GM21515 (cell line): ENCODE results near the gene MXD3.
"Not testable (repeated sequence)": the region's sequence is repeated elsewhere in the genome, so short reads cannot be mapped to it uniquely, and the experiment has no call there.

Experiments used
- ATAC-seq: cut with Tn5 transposase; IDR thresholded peaks from one replicate; pipeline ENCODE4 v1.9.1; 2021; ENCODE audit not compliant: unreplicated experiment

The MXD3 gene

DNA sequence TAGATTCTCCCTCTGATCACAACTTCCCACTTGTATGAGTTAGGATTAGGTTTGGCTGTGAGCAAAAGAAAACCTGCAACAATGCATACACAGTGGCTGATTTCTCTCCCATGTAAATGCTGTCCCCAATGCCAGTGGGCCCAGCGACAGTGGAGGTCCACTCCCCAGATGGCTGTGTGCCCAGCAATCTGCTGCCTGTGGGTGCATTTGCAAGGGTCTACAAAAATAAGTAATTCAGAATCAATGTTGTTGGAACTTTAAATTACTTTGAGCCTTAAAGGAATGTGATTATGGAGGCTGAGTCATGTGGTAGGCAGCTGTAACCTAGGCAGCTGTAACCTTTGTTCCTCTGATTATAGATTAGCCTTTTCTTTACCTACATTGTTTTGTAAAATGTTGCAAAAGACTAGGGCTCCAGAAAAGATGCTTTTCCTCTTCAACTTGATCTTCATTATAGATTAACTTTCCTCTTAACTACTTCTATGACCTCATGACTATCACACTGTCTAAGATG is 14.2 kb upstream of the MXD3 start:
- no peak for ATAC-seq

DNA sequence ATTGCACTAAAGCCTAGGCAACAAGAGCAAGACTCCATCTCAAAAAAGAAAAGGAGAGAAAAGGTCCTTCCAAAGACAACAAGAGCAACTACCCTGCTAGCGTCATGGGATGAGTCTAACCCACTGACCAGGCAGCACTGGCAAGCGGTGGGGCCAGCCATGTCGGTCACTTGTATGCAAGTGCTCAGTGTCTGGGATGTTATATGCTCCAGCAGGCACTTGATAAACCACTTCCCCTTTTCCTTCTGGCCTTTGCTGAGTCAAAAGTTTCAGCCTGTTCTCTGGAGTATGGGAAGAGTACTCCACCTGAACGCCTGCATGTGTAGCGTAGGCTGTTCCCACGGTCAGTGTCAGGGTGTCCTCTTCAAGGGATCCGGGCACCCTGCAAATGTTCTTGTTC is 9.2 kb upstream of the MXD3 start:
- ATAC-seq = no peak

DNA sequence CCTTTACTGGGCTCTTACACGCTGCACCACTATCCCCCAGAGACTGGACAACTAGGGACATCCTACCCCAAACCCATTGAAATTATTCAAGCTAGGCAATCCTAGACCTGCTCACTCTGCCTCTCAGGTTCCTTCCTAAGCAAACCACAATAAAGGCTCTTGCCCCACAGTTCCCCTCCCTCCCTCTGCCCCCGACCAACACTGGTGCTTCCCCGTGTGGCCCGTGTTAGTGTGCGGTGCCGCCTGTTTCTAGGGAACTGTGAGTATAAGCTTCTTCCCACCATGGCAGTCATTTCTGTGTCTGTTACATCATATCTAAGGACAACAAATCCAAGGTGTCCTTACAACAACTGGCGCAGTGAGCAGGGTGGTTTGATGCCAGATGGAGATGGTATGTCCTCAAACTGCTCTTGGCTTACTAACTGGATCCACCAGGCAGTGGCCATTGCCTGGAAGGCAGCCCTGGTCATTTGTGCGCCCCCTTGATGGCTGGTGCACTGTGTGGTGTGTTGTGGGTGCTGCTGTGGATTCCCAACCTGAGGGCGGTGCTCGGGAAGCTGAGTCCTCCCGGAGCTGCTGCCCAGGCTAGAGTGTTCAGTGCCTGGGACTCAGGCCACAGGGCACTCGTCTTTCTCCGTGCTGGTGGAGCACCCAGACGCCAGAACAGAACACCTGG is 8.4 kb upstream of the MXD3 start:
- ATAC-seq = no peak

DNA sequence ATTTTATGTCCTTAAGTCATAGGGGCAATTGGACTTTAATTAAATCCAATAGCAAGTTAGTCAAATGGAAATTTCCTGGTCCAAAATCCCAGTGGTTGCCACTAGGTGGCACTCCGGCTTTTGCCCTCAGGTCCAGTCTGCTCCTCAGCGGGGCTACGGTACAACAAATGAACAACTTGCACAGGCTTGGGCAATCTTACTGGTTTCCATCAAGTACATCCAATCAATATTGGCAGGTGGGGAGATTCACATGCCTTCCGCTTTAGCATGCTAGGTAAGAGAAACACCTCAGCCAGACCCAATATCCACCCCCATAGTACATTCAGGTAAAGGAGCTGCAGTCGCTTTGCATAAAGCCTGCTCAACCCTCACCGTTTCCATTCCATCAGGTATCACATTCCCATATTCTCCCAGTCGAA is 6.3 kb upstream of the MXD3 start:
- ATAC-seq = no peak

DNA sequence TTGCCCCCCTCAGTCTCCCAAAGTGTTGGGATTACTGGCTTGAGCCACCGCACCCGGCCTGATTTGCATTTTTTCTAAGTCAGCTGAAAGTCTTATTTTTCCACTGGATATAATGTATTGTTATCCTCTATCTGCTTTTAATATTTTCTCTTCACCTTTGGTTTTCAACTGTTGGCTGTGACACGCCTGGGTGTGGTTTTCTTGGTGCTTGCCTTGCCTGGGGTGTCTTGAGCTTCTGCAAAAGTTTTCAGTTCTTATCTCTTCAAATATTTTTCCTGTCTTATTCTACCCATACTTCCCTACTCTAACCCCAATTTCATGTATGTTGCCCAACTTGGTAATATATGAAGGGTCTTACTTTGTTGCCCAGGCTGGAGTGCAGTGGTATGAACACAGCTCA is 4.3 kb upstream of the MXD3 start:
- no peak for ATAC-seq

DNA sequence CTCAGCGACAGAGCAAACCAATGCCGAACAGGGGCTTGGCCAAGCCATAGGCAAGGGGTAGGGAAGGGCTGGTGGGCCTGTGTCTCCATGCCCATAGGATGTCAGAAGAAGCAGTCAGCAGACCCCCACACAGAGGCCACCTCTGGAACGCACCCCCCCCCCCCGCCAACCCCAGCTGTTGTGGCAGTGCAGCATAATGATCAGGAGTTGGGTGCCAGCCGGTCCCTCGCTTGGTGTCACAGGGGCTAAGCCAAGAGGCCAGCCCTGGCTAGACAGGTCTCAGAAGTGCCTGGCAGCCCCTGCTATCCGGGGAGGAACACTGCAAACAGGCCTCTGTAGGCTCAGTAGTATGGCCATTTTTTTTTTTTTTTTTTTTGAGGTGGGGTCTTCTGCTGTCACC is 3.7 kb upstream of the MXD3 start:
- ATAC-seq = no peak

DNA sequence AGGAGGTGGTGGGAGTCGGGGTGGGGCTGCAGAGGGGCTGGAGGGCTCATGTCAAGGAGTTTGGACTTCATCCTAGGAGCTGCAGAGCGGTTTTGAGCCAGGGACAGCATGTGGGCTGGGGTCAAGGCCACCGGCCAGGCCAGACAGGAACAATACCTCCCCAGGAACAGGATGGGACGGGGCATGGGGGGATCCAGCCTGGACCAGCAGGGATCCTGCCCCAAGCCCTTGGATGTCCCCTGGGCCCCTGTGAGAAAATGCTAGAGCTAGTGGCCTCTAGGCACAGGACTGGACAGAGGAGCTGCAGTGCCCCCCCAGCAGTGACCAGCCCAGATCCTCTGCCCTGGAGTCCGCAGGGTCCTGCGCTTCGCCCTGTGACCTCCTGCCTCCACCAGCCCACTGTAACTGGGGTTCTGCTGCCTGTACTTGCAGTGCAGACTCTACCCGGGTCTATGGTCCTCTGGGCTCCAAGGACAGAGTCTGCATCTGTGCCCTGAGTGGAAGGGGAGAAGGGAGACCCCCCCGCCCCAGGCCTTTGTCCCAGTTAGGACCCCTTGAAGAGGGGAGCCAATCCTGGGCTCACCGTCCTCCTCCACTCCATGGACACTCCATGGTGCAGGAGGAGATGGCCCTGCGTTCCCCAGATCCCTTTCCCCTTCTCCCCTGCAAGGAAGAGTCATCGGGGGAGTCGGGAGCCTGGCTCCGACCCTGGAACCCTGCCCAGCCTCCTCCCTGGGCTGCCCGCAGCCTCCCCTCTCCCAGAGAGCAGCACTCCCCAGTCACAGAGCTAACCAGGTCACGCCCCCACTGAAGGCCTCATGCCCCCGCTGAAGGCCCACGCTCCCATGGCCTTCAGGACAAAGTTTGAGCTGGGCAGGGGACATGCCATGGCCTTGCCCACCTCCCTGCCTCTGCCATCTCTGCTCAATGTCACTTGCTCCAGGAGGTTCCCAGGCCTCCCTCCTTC is 3.0 kb upstream of the MXD3 start:
- ATAC-seq = no peak

DNA sequence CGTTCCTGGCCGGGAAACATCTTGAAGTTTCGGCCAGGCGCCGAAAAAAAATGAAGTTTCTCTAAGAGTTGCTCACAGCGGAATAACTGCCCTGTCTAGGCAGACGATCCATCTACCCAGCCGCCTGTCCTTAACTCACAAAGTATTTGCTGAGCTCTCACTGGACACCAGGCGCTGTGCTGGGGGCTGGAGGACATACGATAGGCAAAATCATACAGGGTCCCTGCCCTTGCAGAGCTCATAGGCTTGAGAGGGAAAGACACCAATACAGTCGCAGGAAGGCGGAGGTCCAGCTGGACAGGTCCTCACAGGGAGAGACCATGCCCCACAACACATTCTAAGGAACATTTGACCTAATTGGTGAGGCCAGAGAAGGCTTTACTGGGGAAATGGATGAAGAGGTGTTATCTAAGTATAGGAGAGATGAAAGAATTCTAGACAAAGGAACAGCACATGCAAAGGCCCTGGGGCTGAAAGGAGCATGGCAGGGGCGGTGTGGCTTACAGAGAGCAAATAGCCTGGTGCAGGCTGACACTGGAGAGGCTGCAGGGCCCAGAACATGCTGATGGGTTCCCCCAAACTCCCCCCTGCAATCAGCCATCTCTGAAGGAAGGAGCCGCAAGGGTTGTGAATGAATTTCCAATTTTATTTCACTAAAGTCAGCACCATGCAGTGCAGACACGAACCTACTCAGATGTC is 2.0 kb upstream of the MXD3 start:
- no peak for ATAC-seq

DNA sequence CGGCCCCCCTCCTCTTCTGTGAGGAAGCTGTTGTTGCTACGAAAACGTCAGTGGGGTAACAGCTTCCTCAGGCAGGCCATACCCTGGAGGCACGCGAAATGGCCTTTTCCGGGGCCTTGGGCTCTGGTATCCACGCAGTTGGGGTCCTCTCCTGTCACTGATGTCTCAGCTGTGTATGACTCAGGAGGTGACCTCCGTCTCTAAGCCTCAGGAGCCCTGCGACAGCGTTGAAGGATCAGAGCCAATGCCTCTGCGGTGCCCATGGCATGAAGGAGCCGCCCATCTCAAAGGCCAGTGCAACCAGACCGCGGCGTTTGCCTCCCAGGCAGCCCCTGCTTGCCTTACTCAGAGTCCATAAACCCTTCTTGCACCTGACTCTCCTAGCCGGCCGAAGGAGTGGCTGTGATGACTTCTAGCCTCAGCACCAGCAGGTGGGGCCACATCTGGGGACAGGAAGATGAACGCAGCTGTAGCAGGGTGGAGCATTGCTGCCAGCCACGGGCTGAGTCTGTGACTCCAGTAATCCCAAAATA is 1.0 kb upstream of the MXD3 start:
- peak; percentile 35 for ATAC-seq

DNA sequence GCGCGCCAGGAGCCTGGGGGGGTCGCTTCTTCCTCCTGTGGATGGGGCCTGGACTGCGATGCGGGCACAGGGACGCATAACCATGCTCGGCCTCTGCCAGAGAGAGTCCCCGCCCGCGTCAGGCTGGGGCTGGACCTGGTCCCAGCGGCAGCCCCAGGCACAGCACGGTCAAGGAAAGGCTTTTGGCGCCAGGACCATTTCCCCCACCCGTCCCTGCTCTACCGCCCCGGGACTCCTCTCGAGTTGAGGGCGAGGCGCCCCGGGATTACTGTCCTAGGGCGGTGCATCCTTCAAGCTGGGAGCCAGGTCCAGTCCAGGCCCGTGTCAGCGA is 341 bp downstream of the MXD3 start:
- no peak for ATAC-seq

DNA sequence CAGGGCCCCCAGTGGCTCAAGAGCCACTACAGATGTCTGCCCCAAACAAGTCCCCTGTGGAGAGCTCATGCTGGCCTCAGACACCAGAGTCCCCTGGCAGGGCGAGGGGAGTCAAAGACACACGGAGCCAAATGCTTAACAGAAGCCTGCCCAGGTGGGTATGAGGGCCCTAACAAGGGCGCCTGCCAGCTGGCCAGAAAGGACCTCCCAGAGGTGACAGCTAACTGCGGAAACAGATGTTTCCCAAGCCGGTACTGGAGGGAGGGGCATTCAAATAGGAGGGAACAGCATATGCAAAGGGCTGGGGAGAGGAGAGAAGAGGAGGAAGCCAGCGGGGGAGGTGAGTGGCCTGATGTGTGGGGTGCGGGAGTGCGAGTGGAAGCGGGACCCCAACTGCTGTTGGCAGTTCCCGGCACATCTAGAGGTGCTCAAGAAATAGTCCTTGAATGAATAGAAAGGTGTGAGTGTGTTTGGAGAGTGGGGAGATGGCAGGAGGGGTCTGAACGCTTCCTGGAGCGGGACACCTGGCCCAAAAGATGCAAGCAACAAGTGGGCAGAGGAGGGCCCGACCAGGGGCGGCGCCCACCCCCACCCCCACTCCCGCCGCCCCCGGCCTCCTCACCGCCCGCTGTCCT is 824 bp downstream of the MXD3 start:
- no peak for ATAC-seq

DNA sequence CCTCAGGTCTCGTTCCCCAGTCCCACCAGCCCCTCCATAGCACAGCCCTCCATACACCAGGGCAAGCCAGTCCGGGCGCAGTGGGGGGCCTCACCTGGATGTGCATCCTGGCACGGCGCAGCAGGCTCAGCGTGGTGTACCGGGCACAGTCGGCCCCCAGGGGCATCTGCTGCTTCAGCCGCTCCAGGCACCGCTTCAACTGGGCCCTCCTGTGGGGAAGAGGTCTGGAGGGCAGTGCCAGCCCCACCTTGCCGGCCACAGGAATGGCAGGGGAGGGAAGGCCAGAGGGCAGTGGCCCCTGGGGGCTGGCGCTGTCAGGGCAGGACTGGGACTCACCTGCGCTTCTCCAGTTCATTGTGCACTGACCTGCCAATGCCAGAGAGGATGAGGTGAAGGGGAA is 1.4 kb downstream of the MXD3 start:
- ATAC-seq = no peak

DNA sequence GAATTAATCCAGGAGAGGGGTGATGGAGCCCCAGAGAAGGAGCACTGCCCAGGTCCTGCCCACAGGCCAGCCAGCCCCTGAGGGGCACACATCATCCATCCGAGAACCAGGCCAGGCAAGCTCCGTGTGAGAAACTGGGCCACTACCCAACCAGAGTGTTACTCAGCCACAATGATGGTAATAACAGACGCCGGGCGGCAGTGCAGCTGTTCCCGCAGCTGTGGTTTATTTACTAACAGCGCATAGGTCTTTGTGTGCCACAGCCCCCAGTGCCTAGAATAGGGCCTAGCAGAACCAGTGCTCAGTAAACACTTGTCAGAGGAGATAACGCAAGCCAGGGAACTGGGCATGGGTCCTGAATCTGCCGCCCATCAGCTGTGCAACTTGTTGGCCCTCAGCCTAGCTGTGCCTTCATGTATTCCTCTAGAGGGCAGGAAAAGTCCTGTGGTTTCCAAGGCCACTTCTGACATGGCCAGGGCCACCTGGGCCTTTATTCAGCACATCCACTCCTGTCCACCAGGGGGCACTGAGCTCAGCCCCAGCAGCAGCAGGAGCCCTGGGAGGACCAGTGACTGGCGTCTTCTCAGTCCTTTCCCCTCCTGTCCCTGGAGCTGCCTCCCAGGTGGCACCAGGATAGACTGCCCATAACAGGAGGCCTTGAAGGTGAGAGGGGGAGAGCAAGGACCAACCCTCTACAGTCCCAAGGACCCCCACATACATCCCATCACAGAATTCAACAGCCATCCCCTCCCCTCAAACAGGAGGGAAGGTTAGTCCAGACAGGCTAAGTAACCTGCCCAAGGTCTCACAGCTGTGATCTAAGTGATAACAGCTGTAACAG is 2.1 kb downstream of the MXD3 start:
- no peak for ATAC-seq

DNA sequence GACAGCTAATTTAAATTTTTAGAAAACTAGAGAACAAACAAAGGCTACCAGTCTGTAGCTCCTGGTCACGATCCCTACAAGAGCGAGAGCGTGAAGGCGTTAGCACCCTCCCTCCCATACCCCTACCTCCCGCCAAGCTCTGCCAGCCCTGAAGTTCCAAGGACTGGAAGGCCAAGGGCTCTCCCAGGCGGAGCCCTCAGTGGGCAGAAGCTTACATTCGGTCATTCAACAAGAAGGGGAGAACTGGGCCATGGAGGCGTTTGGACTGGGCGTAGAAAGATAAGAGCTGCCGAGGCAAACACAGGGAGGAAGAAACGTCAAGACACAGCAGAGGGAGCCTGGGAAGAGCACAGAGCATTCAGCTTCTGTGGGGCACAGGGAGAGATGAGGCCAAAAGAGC is 3.0 kb downstream of the MXD3 start:
- ATAC-seq = no peak

DNA sequence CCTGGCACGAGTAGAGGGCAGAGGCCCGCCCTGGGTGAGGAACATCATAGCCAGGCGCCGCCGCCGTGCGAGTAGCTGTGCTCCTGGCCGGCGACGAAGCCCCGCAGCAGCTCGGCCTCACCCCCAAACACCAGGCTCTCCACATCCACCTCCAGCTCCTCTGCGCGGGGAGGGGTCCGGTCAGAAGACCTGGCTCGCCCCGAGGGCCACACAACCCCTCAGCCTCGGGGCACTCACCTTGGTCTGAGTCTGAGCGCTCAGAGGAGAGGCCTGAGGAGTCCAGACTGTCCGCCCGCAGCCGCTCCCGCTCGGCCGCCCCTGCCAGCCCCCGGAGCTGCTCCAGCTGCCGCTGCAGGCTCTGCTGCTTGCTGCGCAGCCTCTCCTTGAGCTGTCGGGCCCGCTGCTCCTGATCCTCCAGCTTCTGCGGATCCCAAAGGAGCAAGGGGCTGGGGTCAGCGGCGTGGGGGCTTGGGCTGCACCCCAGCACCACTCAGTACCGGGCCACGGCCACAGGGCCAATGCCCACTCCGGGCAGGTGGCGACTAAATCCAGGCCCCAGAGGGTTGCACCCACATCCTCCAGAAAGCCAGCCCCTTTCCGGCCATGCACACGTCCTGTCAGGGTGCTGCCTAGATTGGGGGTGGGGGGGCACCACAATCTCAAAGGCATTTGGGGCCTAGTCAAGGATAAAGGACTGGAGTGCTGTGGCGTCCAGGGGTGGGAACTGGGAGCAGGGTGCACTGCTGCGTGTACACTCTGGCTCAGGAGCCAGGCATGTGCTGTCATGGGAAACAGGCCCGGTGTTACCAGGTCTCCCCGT is 3.9 kb downstream of the MXD3 start:
- no peak for ATAC-seq

DNA sequence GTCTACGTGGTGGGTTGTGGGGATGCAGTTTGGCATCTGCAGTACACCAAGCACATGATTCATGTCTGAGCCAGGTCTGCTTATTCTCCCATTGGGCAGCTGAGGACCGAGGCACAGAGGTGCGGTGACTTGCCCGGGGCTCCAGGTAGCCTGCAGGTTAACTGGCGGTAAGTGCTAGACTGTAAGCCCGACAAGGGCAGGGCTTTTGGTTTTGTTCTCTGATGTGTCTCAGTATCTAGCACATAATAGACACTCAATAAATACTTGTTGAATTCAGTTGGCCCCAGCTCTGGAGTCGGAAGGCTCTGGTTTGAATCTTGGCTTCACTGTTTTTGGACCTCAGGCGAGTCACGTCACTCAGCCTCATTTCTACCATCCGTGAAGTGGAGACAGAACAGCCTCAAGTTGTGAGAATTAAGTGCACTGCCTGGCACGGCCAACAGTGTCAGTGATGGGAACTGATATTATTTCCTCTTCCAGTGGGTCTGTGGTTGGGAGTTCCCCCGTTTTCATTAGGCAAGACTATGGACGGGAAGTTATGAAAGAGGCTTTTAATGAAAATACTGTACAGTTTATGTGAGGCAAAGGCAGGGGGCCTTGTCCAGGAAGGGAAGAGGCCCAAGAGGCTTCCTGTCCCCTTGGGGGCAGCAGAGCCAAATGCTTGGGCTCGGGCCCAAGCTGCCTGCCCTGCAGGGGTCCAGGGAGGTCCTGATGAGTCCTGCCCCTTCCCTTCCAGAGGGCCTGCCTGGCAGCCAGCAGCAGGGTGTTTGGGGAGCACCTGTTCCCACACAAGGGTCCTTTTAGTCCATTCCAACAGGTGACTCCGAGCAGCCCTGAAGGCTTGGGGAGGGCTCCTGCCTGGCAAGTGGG is 4.8 kb downstream of the MXD3 start:
- no peak for ATAC-seq

DNA sequence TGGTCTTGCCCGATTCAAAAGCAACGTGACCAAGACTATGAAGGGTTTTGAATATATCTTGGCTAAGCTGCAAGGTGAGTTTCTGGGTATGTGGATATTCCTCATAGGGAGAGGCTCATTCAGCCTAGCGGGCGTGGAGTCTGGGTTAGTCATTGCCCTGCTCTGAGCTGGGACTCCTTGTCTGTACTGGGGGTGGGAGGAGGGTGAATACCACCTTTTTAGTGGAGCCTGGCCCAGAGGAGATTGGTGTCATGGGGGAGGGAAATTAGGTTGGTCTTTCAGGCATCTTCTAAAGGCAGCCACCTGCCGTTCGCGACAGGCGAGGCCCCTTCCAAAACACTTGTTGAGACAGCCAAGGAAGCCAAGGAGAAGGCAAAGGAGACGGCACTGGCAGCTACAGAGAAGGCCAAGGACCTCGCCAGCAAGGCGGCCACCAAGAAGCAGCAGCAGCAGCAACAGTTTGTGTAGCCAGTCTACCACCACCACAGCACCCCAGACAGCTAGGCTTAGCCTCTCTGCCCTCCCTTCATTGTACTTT is 5.5 kb downstream of the MXD3 start:
- ATAC-seq = not testable (repeated sequence)
